ENCODE data around the gene CACNA2D2.

Gene CACNA2D2

DNA sequence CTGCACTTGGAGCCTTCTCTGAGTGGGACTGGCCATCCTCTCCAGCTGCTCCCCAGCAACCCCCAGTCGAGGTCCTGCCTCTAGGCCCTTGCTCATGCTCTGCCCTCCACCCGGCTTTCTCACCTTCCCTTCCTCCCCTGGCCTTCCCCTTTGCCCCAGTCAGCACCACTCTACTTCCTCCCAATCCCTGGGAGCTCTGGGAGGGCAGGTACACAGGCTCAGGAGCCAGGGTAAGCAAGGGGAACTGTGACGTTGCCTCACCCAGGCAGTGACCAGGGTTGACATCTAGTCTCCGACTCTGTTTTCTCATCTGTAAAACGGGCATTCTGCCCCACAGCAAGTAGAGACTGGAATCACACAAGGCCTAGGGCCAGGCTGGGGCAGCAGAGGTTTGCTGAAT lies 77.5 kb downstream of the CACNA2D2 start:
- Histone ChIP-seq H3K27ac (replicated peaks) (no peak overlapping the region), H3K4me3 (replicated peaks; ENCODE audit: insufficient read depth, low read length) (no peak overlapping the region), H3K27me3 (ENCODE audit: insufficient read depth, poor library complexity, severe bottlenecking) (no peaks in the 10 kb centered on the region)
- TF ChIP-seq GABPA (IDR thresholded peaks at IDR 0.05; ENCODE audit: low read depth) (no peak), SPI1 (IDR thresholded peaks at IDR 0.05; ENCODE audit: borderline replicate concordance, low read depth) (no peak), POLR2AphosphoS5 (IDR thresholded peaks at IDR 0.05; ENCODE audit: low read depth) (no peak)
- TF ChIP-seq, protein P1, sequence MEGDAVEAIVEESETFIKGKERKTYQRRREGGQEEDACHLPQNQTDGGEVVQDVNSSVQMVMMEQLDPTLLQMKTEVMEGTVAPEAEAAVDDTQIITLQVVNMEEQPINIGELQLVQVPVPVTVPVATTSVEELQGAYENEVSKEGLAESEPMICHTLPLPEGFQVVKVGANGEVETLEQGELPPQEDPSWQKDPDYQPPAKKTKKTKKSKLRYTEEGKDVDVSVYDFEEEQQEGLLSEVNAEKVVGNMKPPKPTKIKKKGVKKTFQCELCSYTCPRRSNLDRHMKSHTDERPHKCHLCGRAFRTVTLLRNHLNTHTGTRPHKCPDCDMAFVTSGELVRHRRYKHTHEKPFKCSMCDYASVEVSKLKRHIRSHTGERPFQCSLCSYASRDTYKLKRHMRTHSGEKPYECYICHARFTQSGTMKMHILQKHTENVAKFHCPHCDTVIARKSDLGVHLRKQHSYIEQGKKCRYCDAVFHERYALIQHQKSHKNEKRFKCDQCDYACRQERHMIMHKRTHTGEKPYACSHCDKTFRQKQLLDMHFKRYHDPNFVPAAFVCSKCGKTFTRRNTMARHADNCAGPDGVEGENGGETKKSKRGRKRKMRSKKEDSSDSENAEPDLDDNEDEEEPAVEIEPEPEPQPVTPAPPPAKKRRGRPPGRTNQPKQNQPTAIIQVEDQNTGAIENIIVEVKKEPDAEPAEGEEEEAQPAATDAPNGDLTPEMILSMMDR (IDR thresholded peaks at IDR 0.05; ENCODE audit: insufficient read depth, low read length): no peak
- TF ChIP-seq, protein P2, sequence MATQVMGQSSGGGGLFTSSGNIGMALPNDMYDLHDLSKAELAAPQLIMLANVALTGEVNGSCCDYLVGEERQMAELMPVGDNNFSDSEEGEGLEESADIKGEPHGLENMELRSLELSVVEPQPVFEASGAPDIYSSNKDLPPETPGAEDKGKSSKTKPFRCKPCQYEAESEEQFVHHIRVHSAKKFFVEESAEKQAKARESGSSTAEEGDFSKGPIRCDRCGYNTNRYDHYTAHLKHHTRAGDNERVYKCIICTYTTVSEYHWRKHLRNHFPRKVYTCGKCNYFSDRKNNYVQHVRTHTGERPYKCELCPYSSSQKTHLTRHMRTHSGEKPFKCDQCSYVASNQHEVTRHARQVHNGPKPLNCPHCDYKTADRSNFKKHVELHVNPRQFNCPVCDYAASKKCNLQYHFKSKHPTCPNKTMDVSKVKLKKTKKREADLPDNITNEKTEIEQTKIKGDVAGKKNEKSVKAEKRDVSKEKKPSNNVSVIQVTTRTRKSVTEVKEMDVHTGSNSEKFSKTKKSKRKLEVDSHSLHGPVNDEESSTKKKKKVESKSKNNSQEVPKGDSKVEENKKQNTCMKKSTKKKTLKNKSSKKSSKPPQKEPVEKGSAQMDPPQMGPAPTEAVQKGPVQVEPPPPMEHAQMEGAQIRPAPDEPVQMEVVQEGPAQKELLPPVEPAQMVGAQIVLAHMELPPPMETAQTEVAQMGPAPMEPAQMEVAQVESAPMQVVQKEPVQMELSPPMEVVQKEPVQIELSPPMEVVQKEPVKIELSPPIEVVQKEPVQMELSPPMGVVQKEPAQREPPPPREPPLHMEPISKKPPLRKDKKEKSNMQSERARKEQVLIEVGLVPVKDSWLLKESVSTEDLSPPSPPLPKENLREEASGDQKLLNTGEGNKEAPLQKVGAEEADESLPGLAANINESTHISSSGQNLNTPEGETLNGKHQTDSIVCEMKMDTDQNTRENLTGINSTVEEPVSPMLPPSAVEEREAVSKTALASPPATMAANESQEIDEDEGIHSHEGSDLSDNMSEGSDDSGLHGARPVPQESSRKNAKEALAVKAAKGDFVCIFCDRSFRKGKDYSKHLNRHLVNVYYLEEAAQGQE (IDR thresholded peaks at IDR 0.05; ENCODE audit: insufficient replicate concordance, low read depth): no peak
- no peak for DNase-seq (ENCODE audit: low read depth in 1 of 2, low spot score in 1 of 2)

DNA sequence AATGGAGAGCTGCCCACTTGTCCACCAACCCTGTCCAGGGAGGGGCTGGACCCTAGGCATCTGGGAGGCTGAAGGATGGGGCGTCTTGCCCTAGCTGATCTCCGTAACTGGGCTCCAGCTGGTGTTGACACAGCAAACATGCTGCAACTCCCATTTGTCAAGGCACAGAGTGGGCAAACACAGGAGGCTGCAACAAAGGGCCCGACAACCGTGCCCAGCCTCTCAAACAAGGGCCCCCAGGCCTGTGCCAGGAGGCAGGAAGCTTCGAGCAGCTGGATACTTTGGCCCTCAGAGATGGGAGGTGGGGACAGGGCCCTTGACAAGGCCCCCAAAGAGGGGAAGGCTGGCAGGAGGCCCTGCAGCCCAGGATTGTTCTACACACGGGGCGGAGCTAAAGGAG lies 79.9 kb downstream of the CACNA2D2 start:
- Histone ChIP-seq H3K4me3 (replicated peaks; ENCODE audit: insufficient read depth, low read length) (no peak overlapping the region), H3K27me3 (ENCODE audit: insufficient read depth, poor library complexity, severe bottlenecking) (no peaks in the 10 kb centered on the region), H3K27ac (replicated peaks) (no peak overlapping the region)
- DNase-seq (ENCODE audit: low read depth in 1 of 2, low spot score in 1 of 2): no peak
- TF ChIP-seq SPI1 (IDR thresholded peaks at IDR 0.05; ENCODE audit: borderline replicate concordance, low read depth) (no peak), GABPA (IDR thresholded peaks at IDR 0.05; ENCODE audit: low read depth) (no peak), POLR2AphosphoS5 (IDR thresholded peaks at IDR 0.05; ENCODE audit: low read depth) (no peak)
- TF ChIP-seq, protein P1 (IDR thresholded peaks at IDR 0.05; ENCODE audit: insufficient read depth, low read length): no peak
- TF ChIP-seq, protein P2 (IDR thresholded peaks at IDR 0.05; ENCODE audit: insufficient replicate concordance, low read depth): no peak

DNA sequence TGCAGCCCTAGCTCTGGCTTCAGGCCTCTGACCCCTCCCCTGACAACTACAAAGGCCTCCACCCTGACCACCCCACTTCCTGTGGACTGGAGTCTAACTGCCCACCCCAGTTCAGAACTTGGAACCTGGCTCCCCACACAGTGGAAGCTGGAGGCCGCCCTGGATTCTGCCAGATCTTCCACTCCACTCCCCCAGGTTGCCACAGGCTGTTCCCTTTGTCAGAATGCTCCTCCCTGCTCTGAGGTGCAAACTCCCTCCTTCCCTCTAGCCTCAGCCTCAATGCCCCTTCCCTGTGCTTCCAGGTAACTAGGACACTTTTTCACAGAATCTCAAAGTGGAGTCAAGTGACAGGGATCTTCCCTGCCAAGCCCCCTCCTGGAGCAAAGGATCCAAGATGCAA lies 81.3 kb downstream of the CACNA2D2 start:
- DNase-seq (ENCODE audit: low read depth in 1 of 2, low spot score in 1 of 2): no peak

More for the DNA sequence above, 81.3 kb downstream of the CACNA2D2 start:
- H3K27me3 ChIP-seq (ENCODE audit: insufficient read depth, poor library complexity, severe bottlenecking): no peaks in the 10 kb centered on the region
- TF ChIP-seq POLR2AphosphoS5 (IDR thresholded peaks at IDR 0.05; ENCODE audit: low read depth) (no peak), GABPA (IDR thresholded peaks at IDR 0.05; ENCODE audit: low read depth) (no peak), SPI1 (IDR thresholded peaks at IDR 0.05; ENCODE audit: borderline replicate concordance, low read depth) (no peak)
- TF ChIP-seq, protein P1 (IDR thresholded peaks at IDR 0.05; ENCODE audit: insufficient read depth, low read length): no peak
- TF ChIP-seq, protein P2 (IDR thresholded peaks at IDR 0.05; ENCODE audit: insufficient replicate concordance, low read depth): no peak
- H3K4me3 ChIP-seq (replicated peaks; ENCODE audit: insufficient read depth, low read length): no peak overlapping the region
- H3K27ac ChIP-seq (replicated peaks): no peak overlapping the region
